ENCODE measurements around the gene PELI3.

- TF ChIP-seq CTCF (IDR thresholded peaks at IDR 0.05) = no peak
- no peak for TF ChIP-seq ZFX (IDR thresholded peaks at IDR 0.05; ENCODE audit: borderline replicate concordance)
Observed at GRCh38 chr11:66488957-66489356, 22.3 kb downstream of the PELI3 start.
